ENCODE measurements around the gene PERM1.
"Not testable (repeated sequence)": the region's sequence is repeated elsewhere in the genome, so short reads cannot be mapped to it uniquely, and the experiment has no call there.

Gene PERM1

GRCh38 chr1:1017397-1018320 is 35.8 kb upstream of the PERM1 start:
- DNase-seq = not testable (repeated sequence)

DNA sequence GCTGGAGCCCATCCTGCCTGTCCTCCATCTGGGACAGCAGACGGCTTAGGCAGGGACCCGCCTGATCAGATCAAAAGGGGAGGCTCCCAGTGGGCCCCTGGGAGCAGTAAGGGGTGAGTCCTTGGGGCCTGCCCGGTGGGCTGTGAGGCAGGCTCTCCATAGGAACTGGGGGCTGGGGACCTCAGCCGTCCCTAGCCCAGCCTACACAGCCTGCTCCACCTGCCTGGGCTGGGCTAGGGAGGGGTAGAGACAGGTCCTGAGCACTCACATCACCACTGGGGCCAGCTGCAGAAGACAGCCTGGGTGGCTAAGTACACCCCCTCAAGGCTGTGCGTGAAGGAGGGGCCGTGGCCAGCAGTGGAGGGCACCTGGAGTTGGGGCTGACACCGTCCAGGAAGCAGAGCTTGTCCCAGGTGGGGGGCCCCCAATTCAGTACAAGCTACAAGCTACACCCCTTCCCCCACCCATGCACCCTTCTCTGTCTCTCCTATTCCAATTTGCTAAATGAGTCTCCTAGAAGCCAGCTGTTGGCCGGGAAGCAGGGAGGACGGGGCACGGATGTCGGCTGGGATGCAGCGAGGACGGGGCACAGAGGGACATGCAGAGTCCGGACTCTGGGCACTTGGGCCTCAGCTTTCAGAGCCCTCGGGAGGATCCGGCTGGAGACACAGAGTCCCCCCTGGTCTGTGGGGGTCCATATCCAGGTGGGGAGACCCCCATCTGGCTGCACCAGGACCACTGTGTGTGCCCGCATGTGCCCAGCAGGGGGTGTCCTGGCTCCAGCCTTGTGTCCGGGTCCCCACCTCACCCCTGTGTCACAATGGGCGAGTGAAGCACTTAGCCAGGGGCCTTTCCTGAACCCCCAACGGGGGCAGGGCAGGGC is 33.1 kb upstream of the PERM1 start:
- in situ Hi-C loops (cut with MboI; ENCODE audit: low pct_unique_long_range_greater_than_20kb, low sequenced_read_pairs) = no loop called here
- peak; percentile 28 for DNase-seq

More at GRCh38 chr1:1017397-1018320, 35.8 kb upstream of the PERM1 start:
- in situ Hi-C loops (cut with MboI; ENCODE audit: low pct_unique_long_range_greater_than_20kb, low sequenced_read_pairs) = not testable (repeated sequence)

- DNase-seq = no peak
- in situ Hi-C loops (cut with MboI; ENCODE audit: low pct_unique_long_range_greater_than_20kb, low sequenced_read_pairs) = no loop called here
These were observed 32.2 kb upstream of the PERM1 start for GRCh38 chr1:1013922-1014648.

DNA sequence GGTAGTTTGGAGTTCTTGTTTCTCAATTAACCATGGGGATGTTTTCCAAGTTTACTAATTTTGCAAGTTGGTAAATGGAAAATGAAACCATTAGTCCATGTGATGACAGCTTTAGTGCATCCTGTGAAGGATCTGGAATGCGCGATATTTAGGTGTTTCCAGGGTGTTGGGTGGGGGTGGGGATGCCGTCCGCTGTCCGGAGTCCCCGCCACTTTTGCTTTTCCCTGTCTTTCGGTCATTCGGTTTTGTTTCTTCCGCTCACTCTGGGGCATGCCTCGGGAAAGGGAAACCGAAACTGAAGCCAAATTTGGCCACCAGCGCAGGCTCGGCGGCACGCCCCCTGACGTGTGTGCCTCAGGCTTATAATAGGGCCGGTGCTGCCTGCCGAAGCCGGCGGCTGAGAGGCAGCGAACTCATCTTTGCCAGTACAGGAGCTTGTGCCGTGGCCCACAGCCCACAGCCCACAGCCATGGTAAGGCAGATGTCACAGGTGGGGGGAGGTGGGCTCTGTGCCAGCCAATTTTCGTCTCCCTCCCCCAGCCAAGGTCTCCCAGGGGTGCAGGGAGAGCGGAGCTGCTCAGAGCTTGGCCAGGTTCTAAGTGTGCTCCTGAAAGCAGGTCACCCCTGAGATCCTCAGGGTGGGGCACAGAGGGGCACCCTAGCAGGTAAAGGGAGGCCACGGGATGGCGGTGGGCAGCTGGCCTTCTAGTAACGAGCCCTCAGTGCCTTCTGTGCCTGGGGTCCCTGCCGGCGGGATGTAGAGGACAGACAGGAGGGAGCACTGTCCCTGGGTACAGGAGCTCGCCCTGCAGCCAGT is 31.4 kb upstream of the PERM1 start, which contains the start of gene ISG15:
ISG15 (plus strand) TSS at position 393 of the 817 bp plus-strand sequence; CDS start at position 470, 77 bp downstream.
- in situ Hi-C loops (cut with MboI; ENCODE audit: low pct_unique_long_range_greater_than_20kb, low sequenced_read_pairs) = no loop called here

DNA sequence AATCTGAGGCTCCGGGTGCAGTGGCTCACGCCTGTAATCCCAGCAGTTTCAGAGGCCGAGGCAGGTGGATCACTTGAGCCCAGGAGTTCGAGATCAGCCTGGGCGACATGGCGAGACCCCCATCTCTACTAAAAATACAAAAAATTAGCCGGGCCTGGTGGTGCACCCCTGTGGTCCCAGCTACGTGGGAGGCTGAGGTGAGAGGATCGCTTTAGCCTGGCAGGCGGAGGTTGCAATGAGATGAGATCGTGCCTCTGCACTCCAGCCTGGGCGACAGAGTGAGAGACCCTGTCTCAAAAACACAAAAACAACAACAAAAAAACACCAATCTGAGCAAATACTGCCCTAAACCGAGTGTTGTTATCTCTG is 30.8 kb upstream of the PERM1 start:
- in situ Hi-C loops (cut with MboI; ENCODE audit: low pct_unique_long_range_greater_than_20kb, low sequenced_read_pairs); DNase-seq: not testable (repeated sequence)

More for the DNA sequence above, 31.4 kb upstream of the PERM1 start, which contains the start of gene ISG15:
- DNase-seq = peak; percentile 90

DNA sequence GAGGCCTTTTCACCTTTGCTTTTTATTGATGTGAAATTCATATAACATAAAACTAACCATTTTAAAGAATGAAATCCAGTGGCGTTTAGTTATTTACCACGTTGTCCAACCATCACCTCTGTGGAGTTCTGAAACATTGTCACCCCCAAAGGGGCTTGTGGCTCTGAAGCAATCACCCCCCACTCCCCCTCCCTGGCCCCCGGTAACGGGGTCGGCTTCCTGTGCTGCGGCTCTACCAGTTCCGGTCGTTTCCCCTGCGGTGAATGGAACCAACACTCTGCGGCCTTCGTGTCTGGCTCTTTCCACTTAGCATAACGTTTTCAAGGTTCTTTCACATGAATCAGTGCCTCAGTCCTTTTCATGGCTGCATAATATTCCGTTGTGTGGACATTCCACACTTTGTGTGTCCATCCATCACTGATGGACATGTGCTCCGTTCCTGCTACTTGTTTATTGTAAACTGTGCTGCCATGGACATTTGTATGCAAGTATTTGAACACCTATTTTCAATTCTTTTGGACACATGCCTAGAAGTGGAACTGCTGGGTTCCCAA is 29.6 kb upstream of the PERM1 start:
- no peak for DNase-seq
- in situ Hi-C loops (cut with MboI; ENCODE audit: low pct_unique_long_range_greater_than_20kb, low sequenced_read_pairs) = no loop called here

GRCh38 chr1:1010131-1010530 is 28.2 kb upstream of the PERM1 start:
- DNase-seq; in situ Hi-C loops (cut with MboI; ENCODE audit: low pct_unique_long_range_greater_than_20kb, low sequenced_read_pairs): not testable (repeated sequence)

DNA sequence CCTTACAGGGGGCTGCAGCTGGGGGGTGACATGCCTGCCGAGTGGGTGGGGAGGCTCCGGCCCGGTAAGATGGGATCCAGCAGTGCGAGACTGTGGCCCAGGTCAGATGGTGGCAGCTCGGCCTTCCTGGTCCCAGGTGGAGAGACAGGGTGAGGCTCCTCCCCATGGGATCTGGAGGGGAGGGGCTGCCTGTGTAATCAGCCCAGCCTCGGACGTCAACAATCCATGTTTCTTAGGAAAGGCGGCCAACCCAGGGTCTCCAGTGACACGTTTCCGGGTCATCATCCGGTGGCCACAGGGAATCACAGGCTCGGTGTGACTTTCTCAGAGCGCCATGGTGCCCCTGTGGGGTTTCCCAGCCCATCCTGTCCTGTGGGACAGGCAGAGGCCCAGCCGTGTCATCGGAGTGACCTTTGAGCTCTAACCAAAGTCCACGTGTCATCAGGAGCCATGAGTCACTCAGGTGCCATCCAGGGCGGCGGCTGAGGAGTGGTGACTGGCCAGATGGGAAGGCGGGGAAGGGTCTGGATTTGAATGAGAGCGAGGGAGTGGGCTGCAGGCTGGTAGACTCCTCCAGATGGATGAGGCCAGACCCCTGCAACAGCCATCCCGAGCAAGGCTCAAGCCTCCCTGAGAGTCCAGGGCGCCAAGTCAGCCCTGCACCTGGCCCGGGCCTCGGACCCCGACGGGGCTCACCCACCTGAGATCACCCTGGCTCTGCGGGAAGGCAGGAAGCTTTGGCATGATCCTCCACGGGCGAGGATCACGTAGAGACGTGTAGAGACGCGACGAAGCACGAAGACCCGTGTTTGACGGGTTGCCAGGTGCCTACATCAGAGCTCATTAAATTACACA is 24.6 kb upstream of the PERM1 start:
- DNase-seq = no peak
- in situ Hi-C loops (cut with MboI; ENCODE audit: low pct_unique_long_range_greater_than_20kb, low sequenced_read_pairs) = no loop called here

- no peak for DNase-seq
- in situ Hi-C loops (cut with MboI; ENCODE audit: low pct_unique_long_range_greater_than_20kb, low sequenced_read_pairs) = no loop called here
These were observed 23.9 kb upstream of the PERM1 start for GRCh38 chr1:1005774-1006304.

- peak; percentile 85 for DNase-seq
- in situ Hi-C loops (cut with MboI; ENCODE audit: low pct_unique_long_range_greater_than_20kb, low sequenced_read_pairs) = no loop called here
These were observed 23.1 kb upstream of the PERM1 start for GRCh38 chr1:1004780-1005697.

- no peak for DNase-seq
- in situ Hi-C loops (cut with MboI; ENCODE audit: low pct_unique_long_range_greater_than_20kb, low sequenced_read_pairs) = no loop called here
These were observed 22.5 kb upstream of the PERM1 start for GRCh38 chr1:1004420-1004779.

DNA sequence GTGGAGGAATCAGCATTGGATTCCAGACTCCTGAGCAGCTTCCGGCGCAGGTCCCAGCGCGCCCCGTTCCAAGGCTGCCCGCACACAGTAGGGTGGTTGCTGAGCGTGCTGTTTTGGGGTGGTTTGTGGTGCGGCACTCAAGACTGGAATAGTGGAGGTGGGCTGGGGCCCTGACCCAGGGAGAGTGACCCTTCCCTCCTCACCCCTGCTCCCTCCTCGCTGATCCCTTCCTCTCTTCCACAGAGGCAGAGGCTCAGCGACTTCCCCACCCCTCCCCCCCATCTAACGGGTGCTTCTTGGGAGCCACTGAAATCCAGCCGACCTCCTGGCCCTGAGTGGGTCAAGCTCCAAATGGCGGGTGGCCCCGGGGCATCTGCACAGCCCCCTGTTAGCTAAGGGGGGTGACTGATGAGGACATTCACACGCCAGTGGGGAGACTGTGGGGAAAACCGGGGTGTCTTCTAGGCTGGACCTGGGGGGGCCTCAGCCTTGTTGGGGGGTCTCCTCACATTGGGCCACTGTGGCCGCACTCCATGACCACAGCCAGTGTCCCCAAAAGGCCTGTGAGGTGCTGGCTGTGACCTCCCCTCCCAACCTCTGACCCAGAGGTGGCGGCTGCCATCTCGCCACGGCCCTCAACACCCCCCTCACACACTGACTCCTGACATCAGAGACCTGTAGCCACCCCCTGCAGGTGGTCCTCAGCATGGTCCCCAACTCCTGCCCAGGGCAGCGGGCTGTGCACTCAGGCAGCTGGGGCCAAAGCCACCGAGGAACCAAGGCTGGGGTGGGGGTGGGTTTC is 21.9 kb upstream of the PERM1 start:
- in situ Hi-C loops (cut with MboI; ENCODE audit: low pct_unique_long_range_greater_than_20kb, low sequenced_read_pairs) = no loop called here
- no peak for DNase-seq

- in situ Hi-C loops (cut with MboI; ENCODE audit: low pct_unique_long_range_greater_than_20kb, low sequenced_read_pairs) = no loop called here
- DNase-seq = no peak
These were observed 19.3 kb upstream of the PERM1 start for GRCh38 chr1:1001057-1001783.

DNA sequence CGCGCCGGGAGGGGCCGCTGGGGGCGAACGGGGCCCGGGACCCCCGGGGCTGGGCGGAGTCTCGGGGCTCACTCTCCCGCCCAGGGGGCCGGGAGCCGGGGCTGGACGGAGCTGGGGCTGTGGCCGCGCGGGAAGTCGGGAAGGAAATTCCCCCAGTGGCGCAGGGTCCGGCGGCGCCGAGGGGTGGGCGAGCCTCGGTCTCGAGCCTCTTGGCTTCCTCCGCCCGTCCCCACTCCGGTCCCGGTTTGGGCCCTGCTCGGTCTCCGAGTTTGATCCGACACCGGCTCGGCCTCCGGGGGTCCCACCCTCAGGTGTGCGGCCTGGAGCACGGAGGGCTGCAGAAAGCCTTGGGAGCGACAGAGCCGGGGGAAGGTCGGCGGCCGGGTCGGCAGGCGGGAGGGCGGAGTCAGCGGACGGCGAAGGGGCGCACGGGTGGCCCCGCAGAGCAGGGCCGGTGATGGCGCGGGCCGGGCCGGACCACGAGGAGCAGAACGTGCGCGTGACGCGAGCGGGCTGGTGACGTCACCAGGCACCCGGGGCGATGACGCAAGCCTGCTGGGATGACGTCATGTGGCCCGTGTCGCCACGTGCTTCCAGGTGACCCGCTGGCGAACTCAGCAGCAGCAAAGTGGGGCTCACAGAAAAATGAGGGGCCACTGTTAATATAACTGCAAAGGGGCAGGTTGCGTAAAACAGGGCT is 18.6 kb upstream of the PERM1 start:
- in situ Hi-C loops (cut with MboI; ENCODE audit: low pct_unique_long_range_greater_than_20kb, low sequenced_read_pairs) = no loop called here

More for the DNA sequence above, 18.6 kb upstream of the PERM1 start:
- DNase-seq = peak; percentile 83
